ENCODE results near the gene ABCA7. TPM values are rescaled to one million over a fixed set of nuclear protein-coding genes. Genes with fewer than 3 reads are reported as not detected.

Gene ABCA7
- total RNA-seq, 1 experiment from 2014 or later, result 91.4 TPM

DNA sequence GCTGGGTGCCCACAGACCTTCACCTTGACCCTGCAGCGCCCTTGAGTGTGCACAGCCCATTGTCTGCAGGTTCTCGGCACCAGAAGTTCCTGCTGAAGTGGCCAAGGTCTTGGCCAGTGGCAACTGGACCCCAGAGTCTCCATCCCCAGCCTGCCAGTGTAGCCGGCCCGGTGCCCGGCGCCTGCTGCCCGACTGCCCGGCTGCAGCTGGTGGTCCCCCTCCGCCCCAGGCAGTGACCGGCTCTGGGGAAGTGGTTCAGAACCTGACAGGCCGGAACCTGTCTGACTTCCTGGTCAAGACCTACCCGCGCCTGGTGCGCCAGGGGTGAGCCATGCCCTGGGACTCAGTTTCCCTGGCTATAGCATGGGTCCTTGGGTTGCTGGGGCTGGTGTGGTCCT lies 15.1 kb downstream of the ABCA7 start:
- H3K9me2 ChIP-seq (ENCODE audit: insufficient read depth), result no peaks in the 10 kb centered on the region
- H2AFZ ChIP-seq (ENCODE audit: low read depth, low read length, poor library complexity, severe bottlenecking), result no peak overlapping the region
- no peaks in the 10 kb centered on the region for H3K79me2 ChIP-seq (ENCODE audit: insufficient read depth, low read length)
- H3K27me3 ChIP-seq (ENCODE audit: insufficient read depth, low read length), result no peaks in the 10 kb centered on the region
- no peak overlapping the region for H3K4me2 ChIP-seq (ENCODE audit: low read length)
- no peak for ATAC-seq
- ChIA-PET RAD21 (ENCODE audit: low non-redundant PET in 1 of 2, low total read pairs in 2 of 2, uncharacterized antibody in 2 of 2, unreplicated experiment in 2 of 2) (no interaction called here), CTCF (interaction anchor here (1.3 kb wide), 1 partner anchor 11 kb away, joined by 3 read pairs; no protein-coding TSS in a partner anchor), POLR2A (interaction anchor here (1.6 kb wide), 1 partner anchor 9 kb away, joined by 4 read pairs; no protein-coding TSS in a partner anchor)
- peaks cover 2 to 4% of the 10 kb centered on the region in 2 experiments; a peak in 3 of 4 replicates for H3K36me3 ChIP-seq (ENCODE audit: control insufficient read depth in 1 of 2, insufficient read depth in 2 of 2, low read length in 2 of 2)
- no TSS peak for BruUV-seq (replicated peaks)
- no peaks in the 10 kb centered on the region for H4K20me1 ChIP-seq (ENCODE audit: insufficient read depth)
- H3K9me3 ChIP-seq (ENCODE audit: control insufficient read depth in 1 of 2, insufficient read depth in 1 of 2, low read depth in 1 of 2, low read length in 2 of 2), result no peaks in the 10 kb centered on the region
- intact Hi-C loops (cut with micrococcal nuclease), result no loop called here
- no peak for TF ChIP-seq SIN3A (IDR thresholded peaks at IDR 0.05; ENCODE audit: low read depth)
- no peak for TF ChIP-seq EGR1 (IDR thresholded peaks at IDR 0.05; ENCODE audit: low read depth)
- TF ChIP-seq CEBPB (IDR thresholded peaks at IDR 0.05; ENCODE audit: low read depth), result no peak
- no peak for TF ChIP-seq YY1 (IDR thresholded peaks at IDR 0.05; ENCODE audit: extremely low read depth, insufficient replicate concordance, low read depth, low read length)
- TF ChIP-seq POLR2A (IDR thresholded peaks at IDR 0.05; ENCODE audit: borderline replicate concordance, extremely low read depth, insufficient read depth, insufficient read length), result no peak
- TF ChIP-seq ZFX (IDR thresholded peaks at IDR 0.05), result no peak
- TF ChIP-seq JUND (IDR thresholded peaks at IDR 0.05), result no peak
- no peak for TF ChIP-seq POLR2AphosphoS5 (IDR thresholded peaks at IDR 0.05; ENCODE audit: low read depth, low read length)
- TF ChIP-seq, protein P1, sequence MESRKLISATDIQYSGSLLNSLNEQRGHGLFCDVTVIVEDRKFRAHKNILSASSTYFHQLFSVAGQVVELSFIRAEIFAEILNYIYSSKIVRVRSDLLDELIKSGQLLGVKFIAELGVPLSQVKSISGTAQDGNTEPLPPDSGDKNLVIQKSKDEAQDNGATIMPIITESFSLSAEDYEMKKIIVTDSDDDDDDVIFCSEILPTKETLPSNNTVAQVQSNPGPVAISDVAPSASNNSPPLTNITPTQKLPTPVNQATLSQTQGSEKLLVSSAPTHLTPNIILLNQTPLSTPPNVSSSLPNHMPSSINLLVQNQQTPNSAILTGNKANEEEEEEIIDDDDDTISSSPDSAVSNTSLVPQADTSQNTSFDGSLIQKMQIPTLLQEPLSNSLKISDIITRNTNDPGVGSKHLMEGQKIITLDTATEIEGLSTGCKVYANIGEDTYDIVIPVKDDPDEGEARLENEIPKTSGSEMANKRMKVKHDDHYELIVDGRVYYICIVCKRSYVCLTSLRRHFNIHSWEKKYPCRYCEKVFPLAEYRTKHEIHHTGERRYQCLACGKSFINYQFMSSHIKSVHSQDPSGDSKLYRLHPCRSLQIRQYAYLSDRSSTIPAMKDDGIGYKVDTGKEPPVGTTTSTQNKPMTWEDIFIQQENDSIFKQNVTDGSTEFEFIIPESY (IDR thresholded peaks at IDR 0.05; ENCODE audit: extremely low read depth, insufficient replicate concordance, low read length), result no peak
- no peak for TF ChIP-seq ELF1 (IDR thresholded peaks at IDR 0.05; ENCODE audit: borderline replicate concordance, low read depth)
- TF ChIP-seq, protein P2, sequence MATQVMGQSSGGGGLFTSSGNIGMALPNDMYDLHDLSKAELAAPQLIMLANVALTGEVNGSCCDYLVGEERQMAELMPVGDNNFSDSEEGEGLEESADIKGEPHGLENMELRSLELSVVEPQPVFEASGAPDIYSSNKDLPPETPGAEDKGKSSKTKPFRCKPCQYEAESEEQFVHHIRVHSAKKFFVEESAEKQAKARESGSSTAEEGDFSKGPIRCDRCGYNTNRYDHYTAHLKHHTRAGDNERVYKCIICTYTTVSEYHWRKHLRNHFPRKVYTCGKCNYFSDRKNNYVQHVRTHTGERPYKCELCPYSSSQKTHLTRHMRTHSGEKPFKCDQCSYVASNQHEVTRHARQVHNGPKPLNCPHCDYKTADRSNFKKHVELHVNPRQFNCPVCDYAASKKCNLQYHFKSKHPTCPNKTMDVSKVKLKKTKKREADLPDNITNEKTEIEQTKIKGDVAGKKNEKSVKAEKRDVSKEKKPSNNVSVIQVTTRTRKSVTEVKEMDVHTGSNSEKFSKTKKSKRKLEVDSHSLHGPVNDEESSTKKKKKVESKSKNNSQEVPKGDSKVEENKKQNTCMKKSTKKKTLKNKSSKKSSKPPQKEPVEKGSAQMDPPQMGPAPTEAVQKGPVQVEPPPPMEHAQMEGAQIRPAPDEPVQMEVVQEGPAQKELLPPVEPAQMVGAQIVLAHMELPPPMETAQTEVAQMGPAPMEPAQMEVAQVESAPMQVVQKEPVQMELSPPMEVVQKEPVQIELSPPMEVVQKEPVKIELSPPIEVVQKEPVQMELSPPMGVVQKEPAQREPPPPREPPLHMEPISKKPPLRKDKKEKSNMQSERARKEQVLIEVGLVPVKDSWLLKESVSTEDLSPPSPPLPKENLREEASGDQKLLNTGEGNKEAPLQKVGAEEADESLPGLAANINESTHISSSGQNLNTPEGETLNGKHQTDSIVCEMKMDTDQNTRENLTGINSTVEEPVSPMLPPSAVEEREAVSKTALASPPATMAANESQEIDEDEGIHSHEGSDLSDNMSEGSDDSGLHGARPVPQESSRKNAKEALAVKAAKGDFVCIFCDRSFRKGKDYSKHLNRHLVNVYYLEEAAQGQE (IDR thresholded peaks at IDR 0.05; ENCODE audit: low read depth), result no peak
- H3K27ac ChIP-seq (ENCODE audit: low read depth, low read length), result no peak overlapping the region
- H3K4me3 ChIP-seq (replicated peaks in 1 of 2; ENCODE audit: low read depth in 1 of 2, low read length in 2 of 2), result no peak overlapping the region
- no peak overlapping the region for H3K9ac ChIP-seq (ENCODE audit: low read length)
- H3K4me1 ChIP-seq (ENCODE audit: control insufficient read depth in 1 of 2, insufficient read depth in 2 of 2, low read length in 2 of 2), result peaks cover 0 to 13% of the 10 kb centered on the region in 2 experiments; a peak in 3 of 4 replicates
- no peak for DNase-seq (ENCODE audit: low read depth, low spot score)

All from HCT116 (cell line).